A673 (cell line): ENCODE results near the gene CDH24.

Source experiments
- CTCF ChIP-seq: fragments of 300-800, 200-600 bp; sonication (generic); conservative IDR thresholded peaks from 2 replicates; pipeline ENCODE4 v1.5.1; 2017; ENCODE audit warnings: low read depth, mild to moderate bottlenecking, antibody characterized with exemption, low read length, moderate library complexity, mixed read lengths
- EZH2 ChIP-seq: fragments of 200-600 bp; sonication (generic); IDR thresholded peaks from 2 replicates; pipeline ENCODE4 v1.6.1; 2017; ENCODE audit warnings: borderline replicate concordance, low read depth, mild to moderate bottlenecking, mixed read lengths, antibody characterized with exemption, low read length; ENCODE audit not compliant: poor library complexity, severe bottlenecking

DNA sequence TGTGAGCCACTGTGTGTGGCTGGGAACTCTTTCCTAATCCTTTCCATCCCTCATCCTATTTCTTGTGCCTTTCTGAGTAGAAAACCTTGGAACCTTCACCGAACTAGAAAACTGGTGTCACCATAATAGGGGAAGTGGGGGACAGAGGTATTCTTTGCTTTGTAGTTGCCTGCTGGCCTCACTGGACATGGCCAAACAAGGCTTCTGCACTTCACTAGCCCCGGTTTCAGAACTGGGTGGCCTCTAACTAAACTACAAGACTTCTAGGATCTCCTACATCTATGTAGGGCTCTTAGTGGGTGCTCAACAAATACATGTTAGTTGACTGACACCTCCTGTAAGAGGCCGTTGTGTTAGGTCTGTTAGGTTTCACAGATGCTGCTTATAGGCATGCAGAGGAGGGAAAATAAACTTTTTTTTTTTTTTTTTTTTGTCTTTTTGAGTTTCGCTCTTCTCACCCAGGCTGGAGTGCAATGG is 48.1 kb upstream of the CDH24 start:
- TF ChIP-seq CTCF (no peak), EZH2 (no peak)
